ENCODE data around the gene POLR2E.

- TF ChIP-seq CTCF (conservative IDR thresholded peaks at IDR 0.05 in 1 of 2, IDR thresholded peaks at IDR 0.05 in 1 of 2; ENCODE audit: extremely low read depth in 1 of 2, insufficient read depth in 1 of 2, low read depth in 1 of 2, low read length in 2 of 2) (no peak), EZH2 (IDR thresholded peaks at IDR 0.05; ENCODE audit: borderline replicate concordance, low read length) (no peak)
These were observed 45.3 kb upstream of the POLR2E start for GRCh38 chr19:1140272-1141027.
